NCI-H2029 treated with DMSO at 0.1 percent for 48 hours (cell line): ENCODE results near the gene NEK10.

Experiments used
- DNase-seq: peaks from one replicate; lab custom pipeline; 2025; lab: John Stamatoyannopoulos, UW

The NEK10 gene

GRCh38 chr3:27060336-27060735 lies 308.8 kb downstream of the NEK10 start:
- DNase-seq: no peak
